ENCODE data around the gene NKAIN4. TPM values are rescaled to one million over a fixed set of nuclear protein-coding genes. Genes with fewer than 3 reads are reported as not detected.
A peak's percentile ranks its signal among the peaks of the same experiment; 100 is the strongest.

The NKAIN4 gene
- total RNA-seq, 1 experiment from 2014 or later: not detected

DNA sequence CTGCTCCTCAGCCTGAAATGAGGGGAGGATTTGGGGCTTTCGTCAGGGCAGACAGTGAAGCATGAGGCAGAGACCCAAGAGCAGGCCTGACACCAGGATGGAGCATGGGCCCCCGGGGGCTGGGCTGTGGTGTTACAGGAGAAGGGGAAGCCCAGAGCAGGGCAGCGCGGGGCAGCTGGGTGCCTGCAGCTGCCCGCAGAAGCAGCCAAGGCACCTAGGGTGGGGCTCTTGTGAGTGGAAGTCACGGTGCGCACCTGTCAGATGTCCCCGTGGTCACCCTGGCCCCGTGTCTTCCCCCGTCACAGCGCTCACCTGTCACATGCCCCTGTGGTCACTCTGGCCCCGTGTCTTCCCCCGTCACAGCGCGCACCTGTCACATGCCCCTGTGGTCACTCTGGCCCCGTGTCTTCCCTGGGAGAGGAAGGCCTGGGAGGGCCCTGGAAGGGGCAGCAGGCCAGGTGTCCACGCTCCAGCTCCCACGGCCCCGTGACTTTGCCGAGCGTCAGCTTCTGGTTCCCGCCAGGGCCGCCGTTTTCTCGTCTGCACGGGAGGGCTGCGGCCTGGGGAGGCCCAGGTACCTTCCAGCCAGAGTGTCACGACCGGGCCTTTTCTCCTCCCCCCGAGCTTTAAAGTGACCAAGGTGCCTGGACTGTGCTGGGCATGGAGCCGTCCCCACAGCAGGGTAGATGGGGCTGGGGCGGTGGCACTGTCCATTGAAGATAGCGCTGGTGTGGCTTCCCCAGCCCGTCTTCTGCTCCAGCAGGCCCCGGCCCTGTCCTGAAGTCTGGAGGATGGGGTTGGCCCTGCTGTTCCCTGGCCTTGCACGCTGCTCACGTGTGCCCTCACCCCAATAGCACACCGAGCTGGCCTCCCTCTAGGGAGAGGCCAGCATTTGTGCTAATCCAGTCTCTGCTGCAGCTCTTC lies 27.7 kb upstream of the NKAIN4 start:
- ChIA-PET CTCF (no interaction called here), POLR2A (ENCODE audit: unreplicated experiment) (no interaction called here)
- Histone ChIP-seq H3K27ac (ENCODE audit: low read length) (no peak overlapping the region), H3K9ac (ENCODE audit: low read length) (no peak overlapping the region), H3K9me3 (ENCODE audit: low read length) (no peaks in the 10 kb centered on the region), H3K27me3 (ENCODE audit: low read length) (no peaks in the 10 kb centered on the region), H4K20me1 (ENCODE audit: low read length) (no peaks in the 10 kb centered on the region; the same call in 1 of the 2 replicates), H3K4me2 (ENCODE audit: low read length) (no peak overlapping the region), H3K4me1 (ENCODE audit: insufficient read depth, low read length) (no peaks in the 10 kb centered on the region), H3K9me2 (replicated peaks; ENCODE audit: low read length) (no peaks in the 10 kb centered on the region), H3F3A (ENCODE audit: low read length, unreplicated experiment) (no peaks in the 10 kb centered on the region), H3K36me3 (ENCODE audit: low read depth, low read length) (peaks cover 31% of the 10 kb centered on the region; the same call in 1 of the 2 replicates), H2AFZ (ENCODE audit: low read length) (no peak overlapping the region), H3K4me3 (ENCODE audit: low read length) (no peak overlapping the region), H3K79me2 (ENCODE audit: low read length) (peaks cover 9% of the 10 kb centered on the region)
- DNase-seq (no peak), ATAC-seq (no peak)
- BruUV-seq (replicated peaks): no TSS peak
- TF ChIP-seq EZH2 (IDR thresholded peaks at IDR 0.05; ENCODE audit: low read length, unreplicated experiment) (no peak), CTCF (conservative IDR thresholded peaks at IDR 0.05; ENCODE audit: low read depth, low read length) (no peak), EZH2phosphoT487 (IDR thresholded peaks at IDR 0.05; ENCODE audit: borderline replicate concordance, low read length) (no peak)
- intact Hi-C loops (cut with micrococcal nuclease): no loop called here

DNA sequence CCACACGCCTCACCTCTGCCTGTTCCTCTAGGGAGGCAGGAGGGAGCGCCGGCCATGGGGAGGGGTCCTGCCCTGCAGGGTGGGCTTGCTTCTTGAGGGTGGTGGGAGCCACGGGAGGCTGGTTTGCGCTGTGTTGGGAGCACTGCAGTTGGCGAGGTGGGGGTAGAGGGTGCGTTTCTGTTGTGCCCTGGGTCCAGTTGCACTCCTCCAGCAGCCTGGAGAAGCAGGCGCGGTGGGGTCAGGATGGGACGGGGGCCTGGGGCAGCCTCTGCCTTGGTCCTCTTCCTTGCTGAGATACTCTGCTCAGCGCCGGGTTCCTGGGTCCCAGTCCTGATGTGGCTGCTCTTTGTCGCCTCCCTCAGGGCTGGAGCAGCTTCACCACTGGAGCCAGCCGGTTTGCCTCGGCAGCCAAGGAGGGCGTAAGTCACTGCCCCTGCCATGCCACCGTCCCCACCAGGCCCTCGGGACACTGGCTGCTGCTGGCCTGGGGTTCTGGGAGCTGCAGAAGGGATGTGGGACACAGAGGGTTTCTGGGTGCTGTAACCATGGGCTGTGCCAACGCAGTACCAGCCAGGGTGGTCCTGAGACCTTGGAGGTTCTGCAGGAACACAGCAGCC lies 26.8 kb upstream of the NKAIN4 start:
- Histone ChIP-seq H3K79me2 (ENCODE audit: low read length) (peaks cover 19% of the 10 kb centered on the region), H3K9me3 (ENCODE audit: low read length) (no peaks in the 10 kb centered on the region), H3K4me2 (ENCODE audit: low read length) (no peak overlapping the region), H4K20me1 (ENCODE audit: low read length) (peaks cover 5% of the 10 kb centered on the region; the same call in 1 of the 2 replicates), H3K27ac (ENCODE audit: low read length) (no peak overlapping the region), H3F3A (ENCODE audit: low read length, unreplicated experiment) (no peaks in the 10 kb centered on the region), H3K36me3 (ENCODE audit: low read depth, low read length) (peaks cover 34% of the 10 kb centered on the region; the same call in 1 of the 2 replicates), H3K9ac (ENCODE audit: low read length) (no peak overlapping the region), H2AFZ (ENCODE audit: low read length) (no peak overlapping the region), H3K9me2 (replicated peaks; ENCODE audit: low read length) (no peaks in the 10 kb centered on the region), H3K4me1 (ENCODE audit: insufficient read depth, low read length) (no peaks in the 10 kb centered on the region), H3K27me3 (ENCODE audit: low read length) (no peaks in the 10 kb centered on the region), H3K4me3 (ENCODE audit: low read length) (no peak overlapping the region)
- DNase-seq (peak; percentile 15), ATAC-seq (peak; percentile 29)
- TF ChIP-seq EZH2phosphoT487 (IDR thresholded peaks at IDR 0.05; ENCODE audit: borderline replicate concordance, low read length) (no peak), CTCF (conservative IDR thresholded peaks at IDR 0.05; ENCODE audit: low read depth, low read length) (peak; percentile 57)
- CTCF ChIA-PET: no interaction called here
- intact Hi-C loops (cut with micrococcal nuclease): no loop called here
- POLR2A ChIA-PET (ENCODE audit: unreplicated experiment): no interaction called here
- BruUV-seq (replicated peaks): no TSS peak

DNA sequence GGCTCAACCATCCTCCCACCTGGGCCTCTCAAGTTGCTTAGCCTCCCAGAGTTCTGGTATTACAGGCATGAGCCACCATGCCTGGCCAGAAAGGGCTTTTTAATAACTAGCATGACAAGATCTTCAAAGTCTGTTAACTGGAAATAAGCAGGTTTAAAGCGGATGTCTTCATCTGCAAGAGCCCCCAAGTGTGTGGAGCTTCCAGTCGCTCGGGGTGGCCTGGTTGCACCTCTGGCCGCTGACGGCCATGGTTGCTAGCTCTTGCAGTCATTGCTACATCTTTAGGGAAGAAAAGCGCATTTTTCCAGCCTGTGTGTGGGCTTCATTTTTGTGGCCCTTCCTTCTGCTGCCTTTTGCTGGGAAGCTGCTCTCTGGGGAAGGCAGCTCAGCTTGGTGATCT lies 26.1 kb upstream of the NKAIN4 start:
- no peaks in the 10 kb centered on the region for H3K9me3 ChIP-seq (ENCODE audit: low read length)
- no peak overlapping the region for H3K27ac ChIP-seq (ENCODE audit: low read length)
- no peaks in the 10 kb centered on the region for H3K27me3 ChIP-seq (ENCODE audit: low read length)
- H3K9ac ChIP-seq (ENCODE audit: low read length): no peak overlapping the region
- H2AFZ ChIP-seq (ENCODE audit: low read length): no peak overlapping the region
- ATAC-seq (no peak), DNase-seq (no peak)
- H3K4me2 ChIP-seq (ENCODE audit: low read length): no peak overlapping the region
- no TSS peak for BruUV-seq (replicated peaks)
- ChIA-PET POLR2A (ENCODE audit: unreplicated experiment) (no interaction called here), CTCF (no interaction called here)
- TF ChIP-seq EZH2phosphoT487 (IDR thresholded peaks at IDR 0.05; ENCODE audit: borderline replicate concordance, low read length) (no peak), CTCF (conservative IDR thresholded peaks at IDR 0.05; ENCODE audit: low read depth, low read length) (no peak), EZH2 (IDR thresholded peaks at IDR 0.05; ENCODE audit: low read length, unreplicated experiment) (no peak)
- H3K79me2 ChIP-seq (ENCODE audit: low read length): peaks cover 25% of the 10 kb centered on the region
- peaks cover 34% of the 10 kb centered on the region; the same call in 1 of the 2 replicates for H3K36me3 ChIP-seq (ENCODE audit: low read depth, low read length)
- no peaks in the 10 kb centered on the region for H3K4me1 ChIP-seq (ENCODE audit: insufficient read depth, low read length)
- H4K20me1 ChIP-seq (ENCODE audit: low read length): peaks cover 7% of the 10 kb centered on the region
- no peak overlapping the region for H3K4me3 ChIP-seq (ENCODE audit: low read length)
- intact Hi-C loops (cut with micrococcal nuclease): no loop called here
- no peaks in the 10 kb centered on the region for H3K9me2 ChIP-seq (replicated peaks; ENCODE audit: low read length)
- no peaks in the 10 kb centered on the region for H3F3A ChIP-seq (ENCODE audit: low read length, unreplicated experiment)
